SK-N-SH treated with all-trans-retinoic acid at 6 μM for 48 hours (cell line): ENCODE data around the gene OGDHL.
A peak's percentile ranks its signal among the peaks of the same experiment; 100 is the strongest.

Experiments used
- ARNTL ChIP-seq: fragments of 450-650 bp; formaldehyde crosslinking; IDR thresholded peaks from 2 replicates; pipeline ENCODE4 v1.5.0; 2020; ENCODE audit warnings: low read depth, mild to moderate bottlenecking, moderate library complexity, borderline replicate concordance
- BACH2 ChIP-seq: fragments of 250-450 bp; sonication (Bioruptor Pico); IDR thresholded peaks from 2 replicates; pipeline ENCODE4 v1.9.0; 2021; ENCODE audit warnings: mild to moderate bottlenecking, borderline replicate concordance
- GLIS3 ChIP-seq: fragments of 250-450 bp; sonication (Bioruptor Pico); IDR thresholded peaks from 2 replicates; pipeline ENCODE4 v1.5.0; 2020; ENCODE audit warnings: mild to moderate bottlenecking, moderate library complexity
- RARB ChIP-seq: fragments of 250-450 bp; sonication (Bioruptor Pico); IDR thresholded peaks from 2 replicates; pipeline ENCODE4 v1.8.0; 2021; ENCODE audit warnings: mild to moderate bottlenecking, moderate library complexity
- ZC3H10 ChIP-seq: fragments of 250-450 bp; sonication (Bioruptor Pico); IDR thresholded peaks from 2 replicates; pipeline ENCODE4 v1.5.1; 2021; ENCODE audit warnings: mild to moderate bottlenecking, moderate library complexity
- ZFP30 ChIP-seq: fragments of 450-650 bp; formaldehyde crosslinking; IDR thresholded peaks from 2 replicates; pipeline ENCODE4 v1.5.0; 2022; ENCODE audit warnings: mild to moderate bottlenecking, moderate library complexity
- ZNF565 ChIP-seq: fragments of 450-650 bp; formaldehyde crosslinking; conservative IDR thresholded peaks from 2 replicates; pipeline ENCODE4 v1.5.0; 2020; ENCODE audit warnings: low read depth, mild to moderate bottlenecking, moderate library complexity
- ZNF70 ChIP-seq: fragments of 450-650 bp; formaldehyde crosslinking; IDR thresholded peaks from 2 replicates; pipeline ENCODE4 v1.5.0; 2020; ENCODE audit warnings: mild to moderate bottlenecking, moderate library complexity
- ZNF8 ChIP-seq: fragments of 450-650 bp; formaldehyde crosslinking; IDR thresholded peaks from 2 replicates; pipeline ENCODE4 v1.5.0; 2020; ENCODE audit warnings: mild to moderate bottlenecking, moderate library complexity
- TF ChIP-seq, protein P1 (sequence below): fragments of 250-450 bp; sonication (Bioruptor Pico); IDR thresholded peaks from 2 replicates; pipeline ENCODE4 v1.5.0; 2020; ENCODE audit warnings: mild to moderate bottlenecking, moderate library complexity
- TF ChIP-seq, protein P2 (sequence below): fragments of 250-450 bp; sonication (Bioruptor Pico); IDR thresholded peaks from 2 replicates; pipeline ENCODE4 v1.8.0; 2020; ENCODE audit warnings: mild to moderate bottlenecking, moderate library complexity, borderline replicate concordance
- TF ChIP-seq, protein P3 (sequence below): fragments of 250-450 bp; sonication (Bioruptor Pico); IDR thresholded peaks from 2 replicates; pipeline ENCODE4 v1.8.0; 2021; ENCODE audit warnings: low read depth, mild to moderate bottlenecking, moderate library complexity, borderline replicate concordance

DNA sequence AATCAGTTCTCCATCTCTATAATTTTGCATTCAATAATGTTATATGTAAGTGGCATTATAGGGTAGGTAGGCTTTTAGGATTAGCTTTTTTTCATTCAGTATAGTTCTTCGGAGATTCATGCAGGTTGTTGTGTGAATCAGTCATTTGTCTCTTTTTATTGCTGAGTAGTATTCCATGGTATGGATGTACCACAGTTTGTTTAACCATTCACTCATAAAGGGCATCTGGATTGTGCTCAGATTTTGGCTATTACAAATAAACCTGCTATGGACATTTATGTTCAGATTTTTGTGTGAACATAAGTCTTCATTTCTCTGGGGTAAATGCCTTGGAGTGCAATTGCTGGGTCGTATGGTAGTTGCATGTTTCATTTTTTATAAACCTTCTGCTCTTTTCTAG is 4.4 kb upstream of the OGDHL start:
- TF ChIP-seq ZNF70 (CRISPR knock-in tag) = no peak
- no peak for TF ChIP-seq RARB
- TF ChIP-seq, protein P1, sequence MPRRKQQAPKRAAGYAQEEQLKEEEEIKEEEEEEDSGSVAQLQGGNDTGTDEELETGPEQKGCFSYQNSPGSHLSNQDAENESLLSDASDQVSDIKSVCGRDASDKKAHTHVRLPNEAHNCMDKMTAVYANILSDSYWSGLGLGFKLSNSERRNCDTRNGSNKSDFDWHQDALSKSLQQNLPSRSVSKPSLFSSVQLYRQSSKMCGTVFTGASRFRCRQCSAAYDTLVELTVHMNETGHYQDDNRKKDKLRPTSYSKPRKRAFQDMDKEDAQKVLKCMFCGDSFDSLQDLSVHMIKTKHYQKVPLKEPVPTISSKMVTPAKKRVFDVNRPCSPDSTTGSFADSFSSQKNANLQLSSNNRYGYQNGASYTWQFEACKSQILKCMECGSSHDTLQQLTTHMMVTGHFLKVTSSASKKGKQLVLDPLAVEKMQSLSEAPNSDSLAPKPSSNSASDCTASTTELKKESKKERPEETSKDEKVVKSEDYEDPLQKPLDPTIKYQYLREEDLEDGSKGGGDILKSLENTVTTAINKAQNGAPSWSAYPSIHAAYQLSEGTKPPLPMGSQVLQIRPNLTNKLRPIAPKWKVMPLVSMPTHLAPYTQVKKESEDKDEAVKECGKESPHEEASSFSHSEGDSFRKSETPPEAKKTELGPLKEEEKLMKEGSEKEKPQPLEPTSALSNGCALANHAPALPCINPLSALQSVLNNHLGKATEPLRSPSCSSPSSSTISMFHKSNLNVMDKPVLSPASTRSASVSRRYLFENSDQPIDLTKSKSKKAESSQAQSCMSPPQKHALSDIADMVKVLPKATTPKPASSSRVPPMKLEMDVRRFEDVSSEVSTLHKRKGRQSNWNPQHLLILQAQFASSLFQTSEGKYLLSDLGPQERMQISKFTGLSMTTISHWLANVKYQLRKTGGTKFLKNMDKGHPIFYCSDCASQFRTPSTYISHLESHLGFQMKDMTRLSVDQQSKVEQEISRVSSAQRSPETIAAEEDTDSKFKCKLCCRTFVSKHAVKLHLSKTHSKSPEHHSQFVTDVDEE (CRISPR knock-in tag) = no peak
- no peak for TF ChIP-seq ZNF565
- TF ChIP-seq, protein P2, sequence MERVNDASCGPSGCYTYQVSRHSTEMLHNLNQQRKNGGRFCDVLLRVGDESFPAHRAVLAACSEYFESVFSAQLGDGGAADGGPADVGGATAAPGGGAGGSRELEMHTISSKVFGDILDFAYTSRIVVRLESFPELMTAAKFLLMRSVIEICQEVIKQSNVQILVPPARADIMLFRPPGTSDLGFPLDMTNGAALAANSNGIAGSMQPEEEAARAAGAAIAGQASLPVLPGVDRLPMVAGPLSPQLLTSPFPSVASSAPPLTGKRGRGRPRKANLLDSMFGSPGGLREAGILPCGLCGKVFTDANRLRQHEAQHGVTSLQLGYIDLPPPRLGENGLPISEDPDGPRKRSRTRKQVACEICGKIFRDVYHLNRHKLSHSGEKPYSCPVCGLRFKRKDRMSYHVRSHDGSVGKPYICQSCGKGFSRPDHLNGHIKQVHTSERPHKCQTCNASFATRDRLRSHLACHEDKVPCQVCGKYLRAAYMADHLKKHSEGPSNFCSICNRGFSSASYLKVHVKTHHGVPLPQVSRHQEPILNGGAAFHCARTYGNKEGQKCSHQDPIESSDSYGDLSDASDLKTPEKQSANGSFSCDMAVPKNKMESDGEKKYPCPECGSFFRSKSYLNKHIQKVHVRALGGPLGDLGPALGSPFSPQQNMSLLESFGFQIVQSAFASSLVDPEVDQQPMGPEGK = no peak
- no peak for TF ChIP-seq ZFP30 (CRISPR knock-in tag)
- TF ChIP-seq ZC3H10 (CRISPR knock-in tag) = no peak
- no peak for TF ChIP-seq GLIS3 (CRISPR knock-in tag)
- TF ChIP-seq ARNTL (CRISPR knock-in tag) = no peak
- TF ChIP-seq, protein P3, sequence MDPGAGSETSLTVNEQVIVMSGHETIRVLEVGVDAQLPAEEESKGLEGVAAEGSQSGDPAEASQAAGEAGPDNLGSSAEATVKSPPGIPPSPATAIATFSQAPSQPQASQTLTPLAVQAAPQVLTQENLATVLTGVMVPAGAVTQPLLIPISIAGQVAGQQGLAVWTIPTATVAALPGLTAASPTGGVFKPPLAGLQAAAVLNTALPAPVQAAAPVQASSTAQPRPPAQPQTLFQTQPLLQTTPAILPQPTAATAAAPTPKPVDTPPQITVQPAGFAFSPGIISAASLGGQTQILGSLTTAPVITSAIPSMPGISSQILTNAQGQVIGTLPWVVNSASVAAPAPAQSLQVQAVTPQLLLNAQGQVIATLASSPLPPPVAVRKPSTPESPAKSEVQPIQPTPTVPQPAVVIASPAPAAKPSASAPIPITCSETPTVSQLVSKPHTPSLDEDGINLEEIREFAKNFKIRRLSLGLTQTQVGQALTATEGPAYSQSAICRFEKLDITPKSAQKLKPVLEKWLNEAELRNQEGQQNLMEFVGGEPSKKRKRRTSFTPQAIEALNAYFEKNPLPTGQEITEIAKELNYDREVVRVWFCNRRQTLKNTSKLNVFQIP (CRISPR knock-in tag) = no peak
- TF ChIP-seq BACH2 (CRISPR knock-in tag) = no peak
- peak; percentile 97 for TF ChIP-seq ZNF8 (CRISPR knock-in tag)
